K562 (cell line): Measurements from ENCODE around the gene CYB5RL. TPM values are rescaled to one million over a fixed set of nuclear protein-coding genes. Genes with fewer than 3 reads are reported as not detected.

Experiments used
- CHD1 ChIP-seq: fragments of 200-600 bp; sonication (generic); IDR thresholded peaks from one replicate; pipeline ENCODE4 v1.6.1; 2012; ENCODE audit warnings: mild to moderate bottlenecking, moderate library complexity, low read length, inconsistent platforms
- ETV1 ChIP-seq: fragments of 450-650 bp; conservative IDR thresholded peaks from 2 replicates; pipeline ENCODE4 v1.6.1; 2016; ENCODE audit warnings: missing genetic modification characterization, control low read depth, low read depth, missing compliant biosample characterization
- EWSR1 ChIP-seq: fragments of 450-650 bp; IDR thresholded peaks from 2 replicates; pipeline ENCODE4 v1.6.1; 2018; ENCODE audit warnings: borderline replicate concordance, mild to moderate bottlenecking, low read depth, moderate library complexity; ENCODE audit not compliant: partially characterized antibody
- HCFC1 ChIP-seq: IDR thresholded peaks from 2 replicates; pipeline ENCODE4 v1.6.1; 2012; ENCODE audit warnings: low read depth, low read length, improper control_type of control experiment
- POLR3A ChIP-seq: IDR thresholded peaks from 2 replicates; pipeline ENCODE4 v1.6.1; 2011; ENCODE audit warnings: borderline replicate concordance, mild to moderate bottlenecking, moderate library complexity; ENCODE audit not compliant: insufficient read length, insufficient read depth; ENCODE audit errors: extremely low read depth
- SIN3A ChIP-seq, 2 experiments: fragments of 150-350 bp in 1 of 2; IDR thresholded peaks; 2 replicates each; pipeline ENCODE4 v1.6.1; 2011 to 2016; ENCODE audit warnings: borderline replicate concordance in 2 of 2, low read depth in 2 of 2, low read length in 2 of 2, mild to moderate bottlenecking in 2 of 2, moderate library complexity in 2 of 2; ENCODE audit not compliant: control insufficient read depth in 1 of 2
- TOE1 ChIP-seq, 2 experiments: fragments of 450-650 bp in 1 of 2; sonication (generic) in 1 of 2; formaldehyde crosslinking in 1 of 2; IDR thresholded peaks; 2 replicates each; pipeline versions ENCODE4 v1.7.1 to v1.8.0; 2016 to 2022; ENCODE audit warnings: borderline replicate concordance in 2 of 2, mild to moderate bottlenecking in 2 of 2, antibody characterized with exemption in 1 of 2, inconsistent platforms in 1 of 2, low read depth in 1 of 2, missing genetic modification reagents in 1 of 2, moderate library complexity in 1 of 2
- U2AF1 ChIP-seq: fragments of 200-400 bp; formaldehyde crosslinking; optimal IDR thresholded peaks from 2 replicates; pipeline ENCODE3; 2017; ENCODE audit warnings: mild to moderate bottlenecking, low read depth, low read length, moderate library complexity
- ZFX ChIP-seq: sonication (generic); formaldehyde crosslinking; IDR thresholded peaks from 2 replicates; pipeline ENCODE4 v1.8.0; 2022; ENCODE audit warnings: mild to moderate bottlenecking, missing genetic modification reagents, moderate library complexity
- ZNF134 ChIP-seq: fragments of 250-450 bp; sonication (Bioruptor Pico); conservative IDR thresholded peaks from 2 replicates; pipeline ENCODE4 v1.4.0; 2020
- ZNF316 ChIP-seq: fragments of 450-650 bp; IDR thresholded peaks from 2 replicates; pipeline ENCODE4 v1.6.1; 2016
- ZSCAN29 ChIP-seq: fragments of 450-650 bp; IDR thresholded peaks from 2 replicates; pipeline ENCODE4 v1.6.1; 2017
- polyA plus RNA-seq, 8 experiments: library from polyadenylated mRNA; depleted of rRNA in 4 of 8; stranded (reverse) in 5 of 8; unstranded in 3 of 8; fragments of >200 nt; fragmentation: Nextera tagmentation in 2 of 8; fragmentation: Illumina TruSeq in 1 of 8; extraction: Ambion mirVana in 2 of 8; extraction: Trizol in 1 of 8; gene quantifications; 2 replicates each; pipeline versions ENCODE4 v1.2.1 to v1.2.3, GENCODE V29; 2011 to 2014; ENCODE audit warnings: inconsistent platforms in 1 of 8, missing spikeins in 1 of 8
- total RNA-seq, 7 experiments: library from RNA; depleted of rRNA in 6 of 7; stranded (reverse); fragments of >200 nt in 6 of 7; fragmentation: Illumina TruSeq in 2 of 7; extraction: Trizol in 2 of 7; gene quantifications; 2 replicates each; pipeline versions ENCODE4 v1.2.1 to v1.2.3, GENCODE V29; 2011 to 2021; ENCODE audit warnings: low replicate concordance in 1 of 7
- TF ChIP-seq, protein P1 (sequence below): IDR thresholded peaks from 3 replicates; pipeline ENCODE4 v1.6.1; 2011; ENCODE audit warnings: borderline replicate concordance, mild to moderate bottlenecking; ENCODE audit not compliant: insufficient read length, insufficient read depth
- TF ChIP-seq, protein P2 (sequence below), 2 experiments: IDR thresholded peaks in 1 of 2; conservative IDR thresholded peaks in 1 of 2; 2 replicates each; pipeline ENCODE4 v1.6.1; 2016; ENCODE audit warnings: low read depth in 2 of 2, mild to moderate bottlenecking in 1 of 2, missing compliant biosample characterization in 1 of 2, missing genetic modification characterization in 1 of 2, moderate library complexity in 1 of 2
- TF ChIP-seq, protein P3 (sequence below): sonication (generic); formaldehyde crosslinking; IDR thresholded peaks from 2 replicates; pipeline ENCODE4 v1.8.1; 2023; ENCODE audit warnings: missing genetic modification reagents, mild to moderate bottlenecking, borderline replicate concordance
- TF ChIP-seq, protein P4 (sequence below): sonication (generic); formaldehyde crosslinking; IDR thresholded peaks from 2 replicates; pipeline ENCODE4 v1.8.1; 2022; ENCODE audit warnings: missing genetic modification reagents

Gene CYB5RL
- total and polyA plus RNA-seq, 9 of the 15 experiments (the other 6 are each of a cell fraction or from before 2014, with no cell fraction given) = 7.9 to 18.0 (median 11.2) TPM

DNA sequence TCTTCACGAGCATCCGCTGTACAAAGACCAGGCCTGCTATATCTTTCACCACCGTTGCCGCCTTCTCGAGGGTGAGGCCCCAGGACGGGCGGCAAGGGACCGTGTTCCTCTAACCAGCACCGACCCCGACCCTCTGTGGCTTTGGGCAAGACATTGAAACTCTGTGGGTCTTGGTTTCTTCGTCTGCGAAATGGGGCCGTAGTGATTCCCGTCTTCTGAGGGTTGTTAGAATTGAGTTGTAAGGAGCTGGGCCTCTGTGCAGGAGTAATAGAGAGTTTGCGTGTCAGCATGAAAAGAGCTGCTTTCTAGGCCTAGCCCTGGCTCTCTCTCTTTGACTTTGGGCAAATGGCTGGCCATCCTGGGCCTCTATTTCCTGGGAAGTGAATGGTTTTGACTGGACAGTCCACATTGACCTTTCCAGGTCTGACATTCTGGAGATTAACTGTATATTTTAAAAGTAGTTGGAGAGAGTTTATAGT, 728 bp upstream of the CYB5RL start (continued):
- TF ChIP-seq, protein P1, sequence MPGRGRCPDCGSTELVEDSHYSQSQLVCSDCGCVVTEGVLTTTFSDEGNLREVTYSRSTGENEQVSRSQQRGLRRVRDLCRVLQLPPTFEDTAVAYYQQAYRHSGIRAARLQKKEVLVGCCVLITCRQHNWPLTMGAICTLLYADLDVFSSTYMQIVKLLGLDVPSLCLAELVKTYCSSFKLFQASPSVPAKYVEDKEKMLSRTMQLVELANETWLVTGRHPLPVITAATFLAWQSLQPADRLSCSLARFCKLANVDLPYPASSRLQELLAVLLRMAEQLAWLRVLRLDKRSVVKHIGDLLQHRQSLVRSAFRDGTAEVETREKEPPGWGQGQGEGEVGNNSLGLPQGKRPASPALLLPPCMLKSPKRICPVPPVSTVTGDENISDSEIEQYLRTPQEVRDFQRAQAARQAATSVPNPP = no peak
- TF ChIP-seq ZFX (CRISPR knock-in tag) (peak; percentile 47; the same call in 1 of the 2 replicates), ZNF316 (no peak), ZNF134 (CRISPR knock-in tag) (no peak), HCFC1 (no peak), ETV1 (tag) (no peak), EWSR1 (no peak), U2AF1 (no peak), TOE1 (IDR thresholded peaks at IDR 0.05; ENCODE audit: borderline replicate concordance) (no peak), TOE1 (CRISPR knock-in tag; IDR thresholded peaks at IDR 0.05; ENCODE audit: borderline replicate concordance, low read depth) (peak; percentile 84; the same call in 1 of the 2 replicates), ZSCAN29 (0 out of 2 replicates have a peak, but pooled peaks have one; percentile 3), CHD1 (peak; percentile 92), SIN3A (IDR thresholded peaks at IDR 0.05; ENCODE audit: borderline replicate concordance in 2 of 2, control insufficient read depth in 1 of 2, low read depth in 2 of 2, low read length in 2 of 2) (0 out of 4 replicates have a peak, but pooled peaks of 1 of the 2 experiments have one; percentile 9), POLR3A (no peak)
- TF ChIP-seq, protein P2, sequence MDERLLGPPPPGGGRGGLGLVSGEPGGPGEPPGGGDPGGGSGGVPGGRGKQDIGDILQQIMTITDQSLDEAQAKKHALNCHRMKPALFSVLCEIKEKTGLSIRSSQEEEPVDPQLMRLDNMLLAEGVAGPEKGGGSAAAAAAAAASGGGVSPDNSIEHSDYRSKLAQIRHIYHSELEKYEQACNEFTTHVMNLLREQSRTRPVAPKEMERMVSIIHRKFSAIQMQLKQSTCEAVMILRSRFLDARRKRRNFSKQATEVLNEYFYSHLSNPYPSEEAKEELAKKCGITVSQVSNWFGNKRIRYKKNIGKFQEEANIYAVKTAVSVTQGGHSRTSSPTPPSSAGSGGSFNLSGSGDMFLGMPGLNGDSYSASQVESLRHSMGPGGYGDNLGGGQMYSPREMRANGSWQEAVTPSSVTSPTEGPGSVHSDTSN (CRISPR knock-in tag; IDR thresholded peaks at IDR 0.05; ENCODE audit: low read depth) = no peak
- TF ChIP-seq, protein P2 (tag; conservative IDR thresholded peaks at IDR 0.05; ENCODE audit: low read depth) = 0 out of 2 replicates have a peak, but pooled peaks have one; percentile 28
- TF ChIP-seq, protein P3, sequence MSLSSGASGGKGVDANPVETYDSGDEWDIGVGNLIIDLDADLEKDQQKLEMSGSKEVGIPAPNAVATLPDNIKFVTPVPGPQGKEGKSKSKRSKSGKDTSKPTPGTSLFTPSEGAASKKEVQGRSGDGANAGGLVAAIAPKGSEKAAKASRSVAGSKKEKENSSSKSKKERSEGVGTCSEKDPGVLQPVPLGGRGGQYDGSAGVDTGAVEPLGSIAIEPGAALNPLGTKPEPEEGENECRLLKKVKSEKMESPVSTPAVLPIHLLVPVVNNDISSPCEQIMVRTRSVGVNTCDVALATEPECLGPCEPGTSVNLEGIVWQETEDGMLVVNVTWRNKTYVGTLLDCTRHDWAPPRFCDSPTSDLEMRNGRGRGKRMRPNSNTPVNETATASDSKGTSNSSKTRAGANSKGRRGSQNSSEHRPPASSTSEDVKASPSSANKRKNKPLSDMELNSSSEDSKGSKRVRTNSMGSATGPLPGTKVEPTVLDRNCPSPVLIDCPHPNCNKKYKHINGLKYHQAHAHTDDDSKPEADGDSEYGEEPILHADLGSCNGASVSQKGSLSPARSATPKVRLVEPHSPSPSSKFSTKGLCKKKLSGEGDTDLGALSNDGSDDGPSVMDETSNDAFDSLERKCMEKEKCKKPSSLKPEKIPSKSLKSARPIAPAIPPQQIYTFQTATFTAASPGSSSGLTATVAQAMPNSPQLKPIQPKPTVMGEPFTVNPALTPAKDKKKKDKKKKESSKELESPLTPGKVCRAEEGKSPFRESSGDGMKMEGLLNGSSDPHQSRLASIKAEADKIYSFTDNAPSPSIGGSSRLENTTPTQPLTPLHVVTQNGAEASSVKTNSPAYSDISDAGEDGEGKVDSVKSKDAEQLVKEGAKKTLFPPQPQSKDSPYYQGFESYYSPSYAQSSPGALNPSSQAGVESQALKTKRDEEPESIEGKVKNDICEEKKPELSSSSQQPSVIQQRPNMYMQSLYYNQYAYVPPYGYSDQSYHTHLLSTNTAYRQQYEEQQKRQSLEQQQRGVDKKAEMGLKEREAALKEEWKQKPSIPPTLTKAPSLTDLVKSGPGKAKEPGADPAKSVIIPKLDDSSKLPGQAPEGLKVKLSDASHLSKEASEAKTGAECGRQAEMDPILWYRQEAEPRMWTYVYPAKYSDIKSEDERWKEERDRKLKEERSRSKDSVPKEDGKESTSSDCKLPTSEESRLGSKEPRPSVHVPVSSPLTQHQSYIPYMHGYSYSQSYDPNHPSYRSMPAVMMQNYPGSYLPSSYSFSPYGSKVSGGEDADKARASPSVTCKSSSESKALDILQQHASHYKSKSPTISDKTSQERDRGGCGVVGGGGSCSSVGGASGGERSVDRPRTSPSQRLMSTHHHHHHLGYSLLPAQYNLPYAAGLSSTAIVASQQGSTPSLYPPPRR = peak; percentile 21; the same call in 1 of the 2 replicates
- TF ChIP-seq, protein P4, sequence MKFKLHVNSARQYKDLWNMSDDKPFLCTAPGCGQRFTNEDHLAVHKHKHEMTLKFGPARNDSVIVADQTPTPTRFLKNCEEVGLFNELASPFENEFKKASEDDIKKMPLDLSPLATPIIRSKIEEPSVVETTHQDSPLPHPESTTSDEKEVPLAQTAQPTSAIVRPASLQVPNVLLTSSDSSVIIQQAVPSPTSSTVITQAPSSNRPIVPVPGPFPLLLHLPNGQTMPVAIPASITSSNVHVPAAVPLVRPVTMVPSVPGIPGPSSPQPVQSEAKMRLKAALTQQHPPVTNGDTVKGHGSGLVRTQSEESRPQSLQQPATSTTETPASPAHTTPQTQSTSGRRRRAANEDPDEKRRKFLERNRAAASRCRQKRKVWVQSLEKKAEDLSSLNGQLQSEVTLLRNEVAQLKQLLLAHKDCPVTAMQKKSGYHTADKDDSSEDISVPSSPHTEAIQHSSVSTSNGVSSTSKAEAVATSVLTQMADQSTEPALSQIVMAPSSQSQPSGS = no peak
